Measurements from ENCODE around the gene CTNND2. TPM values are rescaled to one million over a fixed set of nuclear protein-coding genes. Genes with fewer than 3 reads are reported as not detected.

The CTNND2 gene
- total RNA-seq, 1 donor from 2014 or later: 18.4 TPM

DNA sequence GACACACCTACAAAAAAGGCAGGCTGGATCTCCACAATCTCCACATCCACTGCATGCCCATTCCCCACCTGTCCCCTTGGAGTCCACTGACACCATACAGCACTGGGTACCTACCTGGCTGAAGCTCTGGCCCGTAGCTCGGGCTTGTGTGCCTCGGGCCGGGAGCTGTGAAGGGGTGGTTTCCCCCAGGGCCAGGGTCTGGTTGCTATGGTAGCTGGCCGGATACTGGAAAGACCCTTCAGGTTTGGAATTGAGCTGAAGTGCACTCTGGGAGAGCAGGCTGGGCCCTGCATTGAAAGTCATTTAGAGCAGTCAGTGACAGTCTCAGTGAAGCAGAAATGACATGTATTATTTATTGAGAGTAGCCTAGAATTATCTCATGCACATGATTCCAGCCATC, 507.3 kb downstream of the CTNND2 start:
- no peak for DNase-seq
- Histone ChIP-seq H3K9me3 (replicated peaks) (no peaks in the 10 kb centered on the region), H3K36me3 (no peaks in the 10 kb centered on the region), H3K27me3 (ENCODE audit: low read depth) (no peaks in the 10 kb centered on the region), H3K27ac (replicated peaks) (no peak overlapping the region), H3K4me1 (peaks cover 8% of the 10 kb centered on the region), H3K4me3 (no peak overlapping the region)
- TF ChIP-seq, protein P1, sequence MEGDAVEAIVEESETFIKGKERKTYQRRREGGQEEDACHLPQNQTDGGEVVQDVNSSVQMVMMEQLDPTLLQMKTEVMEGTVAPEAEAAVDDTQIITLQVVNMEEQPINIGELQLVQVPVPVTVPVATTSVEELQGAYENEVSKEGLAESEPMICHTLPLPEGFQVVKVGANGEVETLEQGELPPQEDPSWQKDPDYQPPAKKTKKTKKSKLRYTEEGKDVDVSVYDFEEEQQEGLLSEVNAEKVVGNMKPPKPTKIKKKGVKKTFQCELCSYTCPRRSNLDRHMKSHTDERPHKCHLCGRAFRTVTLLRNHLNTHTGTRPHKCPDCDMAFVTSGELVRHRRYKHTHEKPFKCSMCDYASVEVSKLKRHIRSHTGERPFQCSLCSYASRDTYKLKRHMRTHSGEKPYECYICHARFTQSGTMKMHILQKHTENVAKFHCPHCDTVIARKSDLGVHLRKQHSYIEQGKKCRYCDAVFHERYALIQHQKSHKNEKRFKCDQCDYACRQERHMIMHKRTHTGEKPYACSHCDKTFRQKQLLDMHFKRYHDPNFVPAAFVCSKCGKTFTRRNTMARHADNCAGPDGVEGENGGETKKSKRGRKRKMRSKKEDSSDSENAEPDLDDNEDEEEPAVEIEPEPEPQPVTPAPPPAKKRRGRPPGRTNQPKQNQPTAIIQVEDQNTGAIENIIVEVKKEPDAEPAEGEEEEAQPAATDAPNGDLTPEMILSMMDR (IDR thresholded peaks at IDR 0.05; ENCODE audit: borderline replicate concordance): no peak
- intact Hi-C loops (cut with micrococcal nuclease): no loop called here

DNA sequence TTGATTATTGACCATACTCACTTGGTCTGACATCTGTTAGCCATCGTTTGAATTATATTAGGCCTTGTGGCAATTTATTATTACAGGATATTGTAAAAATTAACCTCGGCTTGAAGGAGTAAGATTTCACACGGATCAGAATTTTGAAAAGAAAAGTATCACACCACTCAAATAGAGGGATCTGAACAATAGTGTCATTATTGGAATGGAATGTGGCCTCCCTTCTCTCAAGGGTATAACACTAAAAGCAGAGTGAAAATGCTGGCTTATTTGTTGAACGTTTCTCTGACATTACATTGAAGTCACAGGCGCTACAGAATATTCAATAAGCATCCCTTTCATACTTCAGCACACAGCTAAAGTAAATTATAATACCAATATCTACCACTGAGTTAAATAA, 509.3 kb downstream of the CTNND2 start:
- Histone ChIP-seq H3K4me3 (no peak overlapping the region), H3K9me3 (replicated peaks) (no peaks in the 10 kb centered on the region), H3K36me3 (no peaks in the 10 kb centered on the region), H3K4me1 (peaks cover 8% of the 10 kb centered on the region), H3K27me3 (ENCODE audit: low read depth) (peaks cover 3% of the 10 kb centered on the region), H3K27ac (replicated peaks) (no peak overlapping the region)
- DNase-seq: no peak
- intact Hi-C loops (cut with micrococcal nuclease): no loop called here
- TF ChIP-seq, protein P1 (IDR thresholded peaks at IDR 0.05; ENCODE audit: borderline replicate concordance): no peak

DNA sequence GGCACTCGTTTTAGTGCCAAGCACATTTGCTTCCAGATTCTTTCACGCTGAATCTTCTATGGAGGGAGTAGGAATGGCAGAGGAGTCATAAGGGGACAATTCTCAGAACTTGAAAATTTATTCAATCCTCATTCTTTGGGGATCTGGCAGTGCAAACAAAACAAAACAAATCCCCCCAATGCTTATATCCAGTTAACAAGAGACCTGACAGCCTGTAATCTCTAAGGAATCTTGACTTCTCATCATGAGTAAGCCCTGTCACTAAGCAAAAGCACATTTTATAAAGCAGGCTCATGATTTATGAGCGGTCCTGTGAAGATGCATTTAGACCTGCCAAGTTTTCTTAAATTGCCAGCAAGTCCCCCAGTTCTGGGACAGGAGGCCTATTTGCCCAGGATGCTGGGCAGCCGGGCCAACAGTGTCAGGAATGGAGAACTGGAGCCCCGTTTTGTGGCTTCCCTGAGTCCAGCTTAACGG, 513.9 kb downstream of the CTNND2 start:
- no peak for DNase-seq
- Histone ChIP-seq H3K36me3 (no peaks in the 10 kb centered on the region), H3K27me3 (ENCODE audit: low read depth) (peaks cover 44% of the 10 kb centered on the region), H3K4me1 (no peaks in the 10 kb centered on the region), H3K4me3 (no peak overlapping the region), H3K9me3 (replicated peaks) (no peaks in the 10 kb centered on the region), H3K27ac (replicated peaks) (no peak overlapping the region)
- intact Hi-C loops (cut with micrococcal nuclease): no loop called here
- TF ChIP-seq, protein P1 (IDR thresholded peaks at IDR 0.05; ENCODE audit: borderline replicate concordance): no peak

DNA sequence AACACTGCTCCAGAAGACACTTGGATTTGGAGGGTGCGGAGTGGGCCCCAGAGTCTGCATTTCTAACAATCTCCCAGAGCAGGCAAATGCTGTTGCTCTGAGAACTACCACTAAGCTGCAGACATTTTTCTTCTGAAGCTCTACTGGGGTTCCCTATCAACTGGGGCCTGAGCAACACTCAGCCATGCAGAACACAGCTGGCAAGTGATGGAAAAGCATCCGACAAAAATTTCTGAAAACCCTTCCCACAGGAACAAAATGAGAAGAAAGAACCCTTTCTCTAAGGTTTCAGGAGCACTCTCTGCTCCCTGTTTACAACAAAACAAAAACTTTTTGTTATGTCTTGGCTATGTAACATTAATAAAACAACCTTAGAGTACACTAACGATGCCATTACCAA, 516.9 kb downstream of the CTNND2 start:
- Histone ChIP-seq H3K27me3 (ENCODE audit: low read depth) (peaks cover 63% of the 10 kb centered on the region), H3K4me3 (no peak overlapping the region), H3K4me1 (peaks cover 4% of the 10 kb centered on the region), H3K36me3 (no peaks in the 10 kb centered on the region), H3K9me3 (replicated peaks) (no peaks in the 10 kb centered on the region), H3K27ac (replicated peaks) (no peak overlapping the region)
- intact Hi-C loops (cut with micrococcal nuclease): no loop called here
- no peak for DNase-seq
- TF ChIP-seq, protein P1 (IDR thresholded peaks at IDR 0.05; ENCODE audit: borderline replicate concordance): no peak

DNA sequence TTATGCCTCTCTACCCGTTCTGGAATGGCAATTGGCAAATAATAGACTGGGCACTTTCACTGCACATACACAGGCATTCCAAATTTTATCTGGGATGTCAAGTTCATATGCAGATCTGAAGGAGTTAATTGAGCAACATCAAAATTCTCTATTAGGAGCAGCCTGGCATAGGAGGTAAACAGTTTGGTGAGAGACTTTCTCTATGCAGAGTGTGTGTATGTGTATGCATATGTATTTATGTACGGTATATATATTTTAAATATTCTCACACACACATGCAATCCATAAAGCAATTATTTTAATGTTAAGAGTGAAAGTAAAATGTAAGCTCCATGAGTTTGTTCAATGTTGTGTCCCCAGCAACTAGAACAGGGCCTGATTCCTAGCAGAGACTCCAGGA, 517.8 kb downstream of the CTNND2 start:
- TF ChIP-seq, protein P1 (IDR thresholded peaks at IDR 0.05; ENCODE audit: borderline replicate concordance): no peak
- no peak for DNase-seq
- Histone ChIP-seq H3K36me3 (no peaks in the 10 kb centered on the region), H3K27me3 (ENCODE audit: low read depth) (peaks cover 68% of the 10 kb centered on the region), H3K27ac (replicated peaks) (no peak overlapping the region), H3K9me3 (replicated peaks) (no peaks in the 10 kb centered on the region), H3K4me3 (no peak overlapping the region), H3K4me1 (peaks cover 4% of the 10 kb centered on the region)
- intact Hi-C loops (cut with micrococcal nuclease): no loop called here

DNA sequence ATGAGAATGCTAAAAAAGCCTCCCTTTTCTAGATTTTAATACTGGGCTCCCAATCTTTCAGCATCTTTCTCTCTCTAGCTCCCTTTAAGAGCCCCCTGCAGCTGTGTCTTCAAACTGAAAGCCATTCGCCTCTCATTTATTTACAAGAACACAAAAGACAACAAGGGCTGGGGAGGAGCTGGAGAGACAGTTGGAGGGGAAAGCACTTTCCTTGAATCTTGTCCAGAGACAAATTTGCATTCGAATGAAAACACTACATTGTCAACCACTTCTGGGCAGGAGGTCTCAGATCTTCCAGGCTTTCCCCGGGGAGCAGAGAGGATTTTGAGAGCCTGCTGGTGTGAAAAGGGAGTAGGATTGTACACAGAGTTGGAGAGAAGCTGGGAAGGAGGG, 518.3 kb downstream of the CTNND2 start:
- H3K4me1 ChIP-seq: peaks cover 4% of the 10 kb centered on the region
- no peaks in the 10 kb centered on the region for H3K9me3 ChIP-seq (replicated peaks)
- intact Hi-C loops (cut with micrococcal nuclease): no loop called here
- no peak for DNase-seq
- peaks cover 73% of the 10 kb centered on the region for H3K27me3 ChIP-seq (ENCODE audit: low read depth)
- no peaks in the 10 kb centered on the region for H3K36me3 ChIP-seq
- no peak overlapping the region for H3K4me3 ChIP-seq
- TF ChIP-seq, protein P1 (IDR thresholded peaks at IDR 0.05; ENCODE audit: borderline replicate concordance): no peak
- no peak overlapping the region for H3K27ac ChIP-seq (replicated peaks)
